HEK293T (cell line): Measurements from ENCODE around the gene RFXAP.

Source experiments
- ARNT ChIP-seq: fragments of 450-650 bp; IDR thresholded peaks from 2 replicates; pipeline ENCODE4 v1.6.1; 2017; ENCODE audit warnings: mild to moderate bottlenecking
- BHLHE40 ChIP-seq: fragments of 450-650 bp; IDR thresholded peaks from 2 replicates; pipeline ENCODE4 v1.6.1; 2016; ENCODE audit warnings: mild to moderate bottlenecking, moderate library complexity, borderline replicate concordance
- CTBP1 ChIP-seq: fragments of 450-650 bp; IDR thresholded peaks from 2 replicates; pipeline ENCODE4 v1.6.1; 2016; ENCODE audit warnings: borderline replicate concordance
- ELF4 ChIP-seq: fragments of 450-650 bp; IDR thresholded peaks from 2 replicates; pipeline ENCODE4 v1.6.1; 2017; ENCODE audit warnings: antibody characterized with exemption
- FOXA1 ChIP-seq: fragments of 450-650 bp; IDR thresholded peaks from 2 replicates; pipeline ENCODE4 v1.6.1; 2016; ENCODE audit warnings: mild to moderate bottlenecking
- FOXK2 ChIP-seq: fragments of 450-650 bp; IDR thresholded peaks from 2 replicates; pipeline ENCODE4 v1.6.1; 2016; ENCODE audit warnings: mild to moderate bottlenecking
- FOXM1 ChIP-seq: fragments of 450-650 bp; IDR thresholded peaks from 2 replicates; pipeline ENCODE4 v1.6.1; 2017; ENCODE audit warnings: mild to moderate bottlenecking, borderline replicate concordance
- HDGF ChIP-seq: fragments of 450-650 bp; IDR thresholded peaks from 2 replicates; pipeline ENCODE4 v1.6.1; 2017; ENCODE audit warnings: antibody characterized with exemption, borderline replicate concordance
- LEF1 ChIP-seq: fragments of 450-650 bp; IDR thresholded peaks from 2 replicates; pipeline ENCODE4 v1.6.1; 2017; ENCODE audit warnings: mild to moderate bottlenecking, borderline replicate concordance
- NFRKB ChIP-seq: fragments of 450-650 bp; IDR thresholded peaks from 2 replicates; pipeline ENCODE4 v1.6.1; 2016; ENCODE audit warnings: mild to moderate bottlenecking, moderate library complexity
- SP1 ChIP-seq: fragments of 450-650 bp; IDR thresholded peaks from 2 replicates; pipeline ENCODE4 v1.6.1; 2017
- SUZ12 ChIP-seq: fragments of 450-650 bp; IDR thresholded peaks from 2 replicates; pipeline ENCODE4 v1.6.1; 2016; ENCODE audit warnings: mild to moderate bottlenecking
- ZNF384 ChIP-seq: fragments of 450-650 bp; IDR thresholded peaks from 2 replicates; pipeline ENCODE4 v1.6.1; 2016
- TF ChIP-seq, protein P1 (sequence below): fragments of 450-650 bp; IDR thresholded peaks from 2 replicates; pipeline ENCODE4 v1.6.1; 2016

DNA sequence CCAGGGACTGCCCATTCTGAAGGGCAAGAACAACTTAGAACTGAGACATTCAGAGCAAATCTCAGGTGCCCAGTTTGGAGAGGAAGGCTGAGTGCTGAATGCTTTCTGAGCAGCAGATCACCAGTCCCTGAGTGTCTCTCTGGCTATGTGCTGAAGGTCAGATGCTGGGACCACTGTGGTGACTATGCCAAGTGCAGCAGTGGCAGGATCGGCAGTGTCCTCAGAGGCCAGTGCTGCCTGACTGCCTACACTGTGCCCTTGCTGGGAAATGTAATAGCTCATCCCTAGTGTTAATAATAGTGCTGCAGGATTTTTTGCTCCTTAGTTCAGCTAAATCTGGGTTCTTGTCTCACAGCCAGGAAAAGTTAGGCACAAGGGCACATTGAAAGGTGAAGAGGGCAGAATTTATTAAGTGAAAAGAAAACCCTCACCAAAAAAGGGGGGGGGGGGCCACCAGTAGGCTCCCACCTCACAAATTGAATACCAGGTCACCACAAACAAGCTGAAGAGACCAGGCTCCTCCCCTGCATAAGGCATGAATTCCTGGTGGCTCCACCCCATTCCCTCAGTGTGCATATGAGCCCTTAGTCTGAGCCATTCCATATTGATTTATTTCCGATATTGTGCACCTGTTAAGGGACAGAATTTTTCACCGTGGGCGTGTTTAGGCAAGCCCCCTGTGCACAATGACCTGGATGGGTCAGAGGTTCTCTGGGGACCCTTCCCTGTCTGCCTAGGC is 18.5 kb downstream of the RFXAP start:
- TF ChIP-seq ELF4, result no peak
- TF ChIP-seq SUZ12, result no peak
- no peak for TF ChIP-seq FOXM1
- TF ChIP-seq FOXK2, result no peak
- TF ChIP-seq SP1, result no peak
- no peak for TF ChIP-seq HDGF
- TF ChIP-seq, protein P1, sequence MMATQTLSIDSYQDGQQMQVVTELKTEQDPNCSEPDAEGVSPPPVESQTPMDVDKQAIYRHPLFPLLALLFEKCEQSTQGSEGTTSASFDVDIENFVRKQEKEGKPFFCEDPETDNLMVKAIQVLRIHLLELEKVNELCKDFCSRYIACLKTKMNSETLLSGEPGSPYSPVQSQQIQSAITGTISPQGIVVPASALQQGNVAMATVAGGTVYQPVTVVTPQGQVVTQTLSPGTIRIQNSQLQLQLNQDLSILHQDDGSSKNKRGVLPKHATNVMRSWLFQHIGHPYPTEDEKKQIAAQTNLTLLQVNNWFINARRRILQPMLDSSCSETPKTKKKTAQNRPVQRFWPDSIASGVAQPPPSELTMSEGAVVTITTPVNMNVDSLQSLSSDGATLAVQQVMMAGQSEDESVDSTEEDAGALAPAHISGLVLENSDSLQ, result no peak
- no peak for TF ChIP-seq ARNT
- TF ChIP-seq BHLHE40, result no peak
- no peak for TF ChIP-seq NFRKB
- no peak for TF ChIP-seq LEF1
- no peak for TF ChIP-seq FOXA1
- TF ChIP-seq CTBP1, result no peak
- TF ChIP-seq ZNF384, result no peak
